Panc1 (cell line): ENCODE measurements around the gene ATRNL1.

Source experiments
- SIN3A ChIP-seq: IDR thresholded peaks from 2 replicates; pipeline ENCODE4 v1.6.1; 2012; ENCODE audit warnings: low read depth, mild to moderate bottlenecking, low read length, moderate library complexity, borderline replicate concordance; ENCODE audit not compliant: insufficient read depth
- TF ChIP-seq, protein P1 (sequence below): fragments of 450-650 bp; IDR thresholded peaks from 2 replicates; pipeline ENCODE4 v1.5.1; 2017; ENCODE audit warnings: mild to moderate bottlenecking

DNA sequence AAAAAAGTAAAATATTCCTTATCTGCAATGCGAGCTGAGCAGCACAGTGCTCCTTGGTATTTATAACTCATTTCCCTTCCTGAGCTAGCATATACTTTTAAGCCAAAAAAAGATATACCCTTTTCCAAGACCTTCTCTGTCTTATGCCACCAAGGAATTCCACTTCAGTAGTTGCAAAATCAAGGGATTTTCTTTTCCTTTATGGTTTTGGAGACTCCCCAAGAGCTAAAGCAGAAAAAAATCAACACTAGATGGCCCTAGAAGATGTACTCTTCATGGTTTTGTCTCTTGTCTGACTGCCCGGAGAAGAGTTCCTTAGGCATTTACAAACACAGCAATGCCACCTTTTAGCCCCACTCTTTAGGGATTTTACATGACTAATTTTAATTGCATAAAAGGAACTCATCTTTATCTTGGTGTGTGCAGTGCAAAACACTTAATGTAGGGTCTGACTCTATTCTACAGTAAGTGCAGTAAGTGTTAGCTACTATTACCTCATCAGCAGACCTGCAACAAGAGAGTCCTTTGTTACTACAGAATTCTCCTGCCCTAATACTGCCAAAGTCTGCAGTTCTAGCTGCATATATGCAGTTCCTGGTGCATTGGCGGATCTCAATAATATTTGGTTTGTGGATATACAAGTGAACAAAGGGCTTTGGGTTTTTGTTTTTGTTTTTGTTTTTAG, 736.5 kb downstream of the ATRNL1 start:
- TF ChIP-seq, protein P1, sequence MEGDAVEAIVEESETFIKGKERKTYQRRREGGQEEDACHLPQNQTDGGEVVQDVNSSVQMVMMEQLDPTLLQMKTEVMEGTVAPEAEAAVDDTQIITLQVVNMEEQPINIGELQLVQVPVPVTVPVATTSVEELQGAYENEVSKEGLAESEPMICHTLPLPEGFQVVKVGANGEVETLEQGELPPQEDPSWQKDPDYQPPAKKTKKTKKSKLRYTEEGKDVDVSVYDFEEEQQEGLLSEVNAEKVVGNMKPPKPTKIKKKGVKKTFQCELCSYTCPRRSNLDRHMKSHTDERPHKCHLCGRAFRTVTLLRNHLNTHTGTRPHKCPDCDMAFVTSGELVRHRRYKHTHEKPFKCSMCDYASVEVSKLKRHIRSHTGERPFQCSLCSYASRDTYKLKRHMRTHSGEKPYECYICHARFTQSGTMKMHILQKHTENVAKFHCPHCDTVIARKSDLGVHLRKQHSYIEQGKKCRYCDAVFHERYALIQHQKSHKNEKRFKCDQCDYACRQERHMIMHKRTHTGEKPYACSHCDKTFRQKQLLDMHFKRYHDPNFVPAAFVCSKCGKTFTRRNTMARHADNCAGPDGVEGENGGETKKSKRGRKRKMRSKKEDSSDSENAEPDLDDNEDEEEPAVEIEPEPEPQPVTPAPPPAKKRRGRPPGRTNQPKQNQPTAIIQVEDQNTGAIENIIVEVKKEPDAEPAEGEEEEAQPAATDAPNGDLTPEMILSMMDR = no peak
- no peak for TF ChIP-seq SIN3A
